ENCODE results near the gene SUCLG1.

DNA sequence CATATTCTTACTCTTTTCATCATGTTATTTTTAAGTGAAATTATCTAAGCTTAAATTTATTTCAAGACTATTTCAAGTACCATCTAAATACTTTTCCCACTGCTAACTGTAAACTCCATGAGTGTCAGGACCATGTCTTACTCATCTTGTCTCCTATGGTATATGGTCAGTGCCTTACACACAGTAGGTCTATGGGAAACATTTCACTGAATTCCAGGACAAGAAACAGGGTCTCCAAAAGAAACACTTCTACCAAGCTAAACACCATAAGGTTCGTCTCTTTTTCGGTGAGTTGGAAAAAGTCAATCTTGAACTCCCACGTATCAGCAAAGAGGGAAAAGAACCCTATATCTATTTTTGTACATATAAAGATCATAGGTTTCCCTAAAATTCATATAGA, 6.5 kb downstream of the SUCLG1 start:
- TF ChIP-seq HDAC6 (IDR thresholded peaks at IDR 0.05; ENCODE audit: low read depth, low read length) (no peak), CREB1 (IDR thresholded peaks at IDR 0.05) (no peak), POLR2A (IDR thresholded peaks at IDR 0.05; ENCODE audit: control extremely low read depth in 1 of 2, low read depth in 2 of 2, low read length in 2 of 2) (no peak), RAD21 (IDR thresholded peaks at IDR 0.05 in 1 of 2, conservative IDR thresholded peaks at IDR 0.05 in 1 of 2; ENCODE audit: low read depth in 2 of 2, low read length in 2 of 2) (no peak), NANOG (IDR thresholded peaks at IDR 0.05; ENCODE audit: insufficient read depth, low read depth, low read length, poor library complexity, severe bottlenecking) (no peak), JUND (IDR thresholded peaks at IDR 0.05; ENCODE audit: low read length) (no peak), GABPA (IDR thresholded peaks at IDR 0.05; ENCODE audit: borderline replicate concordance, insufficient read depth, low read length) (no peak), TBP (IDR thresholded peaks at IDR 0.05; ENCODE audit: low read depth, low read length) (no peak), EZH2 (IDR thresholded peaks at IDR 0.05; ENCODE audit: low read depth, low read length, severe bottlenecking) (no peak)
- TF ChIP-seq, protein P1, sequence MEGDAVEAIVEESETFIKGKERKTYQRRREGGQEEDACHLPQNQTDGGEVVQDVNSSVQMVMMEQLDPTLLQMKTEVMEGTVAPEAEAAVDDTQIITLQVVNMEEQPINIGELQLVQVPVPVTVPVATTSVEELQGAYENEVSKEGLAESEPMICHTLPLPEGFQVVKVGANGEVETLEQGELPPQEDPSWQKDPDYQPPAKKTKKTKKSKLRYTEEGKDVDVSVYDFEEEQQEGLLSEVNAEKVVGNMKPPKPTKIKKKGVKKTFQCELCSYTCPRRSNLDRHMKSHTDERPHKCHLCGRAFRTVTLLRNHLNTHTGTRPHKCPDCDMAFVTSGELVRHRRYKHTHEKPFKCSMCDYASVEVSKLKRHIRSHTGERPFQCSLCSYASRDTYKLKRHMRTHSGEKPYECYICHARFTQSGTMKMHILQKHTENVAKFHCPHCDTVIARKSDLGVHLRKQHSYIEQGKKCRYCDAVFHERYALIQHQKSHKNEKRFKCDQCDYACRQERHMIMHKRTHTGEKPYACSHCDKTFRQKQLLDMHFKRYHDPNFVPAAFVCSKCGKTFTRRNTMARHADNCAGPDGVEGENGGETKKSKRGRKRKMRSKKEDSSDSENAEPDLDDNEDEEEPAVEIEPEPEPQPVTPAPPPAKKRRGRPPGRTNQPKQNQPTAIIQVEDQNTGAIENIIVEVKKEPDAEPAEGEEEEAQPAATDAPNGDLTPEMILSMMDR (IDR thresholded peaks at IDR 0.05; ENCODE audit: control extremely low read depth in 1 of 3, insufficient read depth in 1 of 3, low read depth in 1 of 3, low read length in 3 of 3): no peak

All from H1 (cell line).